Hepatic stellate cell (primary cell): ENCODE measurements around the gene KDM3A.

Experiments
- DNase-seq: peaks from one replicate; pipeline ENCODE4 v3.0.0; 2011; ENCODE audit warnings: low spot score

KDM3A gene

GRCh38 chr2:86440631-86441391, at the start of gene KDM3A:
KDM3A (plus strand) TSS chr2:86441371; CDS start chr2:86442048, 677 bp downstream.
- peak; percentile 94 for DNase-seq

- DNase-seq, result no peak
Observed at GRCh38 chr2:86392873-86393518, 48.2 kb upstream of the KDM3A start.

GRCh38 chr2:86393521-86394491, 47.4 kb upstream of the KDM3A start:
- no peak for DNase-seq

- peak; percentile 21 for DNase-seq
Observed at GRCh38 chr2:86396291-86396785, 44.8 kb upstream of the KDM3A start.

GRCh38 chr2:86397986-86398385, 43.2 kb upstream of the KDM3A start:
- no peak for DNase-seq

GRCh38 chr2:86398500-86399474, 42.4 kb upstream of the KDM3A start:
- DNase-seq, result no peak

- DNase-seq, result no peak
Observed at GRCh38 chr2:86400321-86400720, 40.9 kb upstream of the KDM3A start.

- no peak for DNase-seq
Observed at GRCh38 chr2:86410581-86410980, 30.6 kb upstream of the KDM3A start.

GRCh38 chr2:86411396-86411795, 29.8 kb upstream of the KDM3A start:
- no peak for DNase-seq

- no peak for DNase-seq
Observed at GRCh38 chr2:86412007-86412406, 29.2 kb upstream of the KDM3A start.

GRCh38 chr2:86413296-86414094, 27.7 kb upstream of the KDM3A start:
- DNase-seq, result no peak

GRCh38 chr2:86414996-86415395, 26.2 kb upstream of the KDM3A start:
- no peak for DNase-seq

GRCh38 chr2:86416146-86416545, 25.0 kb upstream of the KDM3A start:
- DNase-seq, result no peak

- DNase-seq, result no peak
Observed at GRCh38 chr2:86417961-86418360, 23.2 kb upstream of the KDM3A start.

- no peak for DNase-seq
Observed at GRCh38 chr2:86420913-86421312, 20.3 kb upstream of the KDM3A start.

- DNase-seq, result no peak
Observed at GRCh38 chr2:86426271-86426670, 14.9 kb upstream of the KDM3A start.

- no peak for DNase-seq
Observed at GRCh38 chr2:86429335-86429734, 11.8 kb upstream of the KDM3A start.

- no peak for DNase-seq
Observed at GRCh38 chr2:86430368-86430767, 10.8 kb upstream of the KDM3A start.

GRCh38 chr2:86433137-86433536, 8.0 kb upstream of the KDM3A start:
- DNase-seq, result no peak

GRCh38 chr2:86434290-86434689, 6.9 kb upstream of the KDM3A start:
- DNase-seq, result no peak
